HAP-1 (cell line): ENCODE data around the gene LRRC28.

Experiments used
- DNase-seq, 2 experiments: peaks; one replicate each; pipeline ENCODE4 v3.0.0-alpha.2; 2016 to 2020; ENCODE audit warnings: low spot score in 2 of 2
- H3K27me3 ChIP-seq: fragments of 250-450 bp; sonication (Bioruptor Pico); 2 replicates; pipeline ENCODE4 v1.5.1; 2020; ENCODE audit warnings: low read depth, mild to moderate bottlenecking, moderate library complexity
- H3K36me3 ChIP-seq: fragments of 250-450 bp; sonication (Bioruptor Pico); replicated peaks from 2 replicates; pipeline ENCODE4 v1.5.1; 2020; ENCODE audit warnings: mild to moderate bottlenecking
- H3K4me1 ChIP-seq: fragments of 250-450 bp; sonication (Bioruptor Pico); 2 replicates; pipeline ENCODE4 v1.5.1; 2020; ENCODE audit warnings: mild to moderate bottlenecking
- H3K4me3 ChIP-seq: fragments of 250-450 bp; sonication (Bioruptor Pico); 2 replicates; pipeline ENCODE4 v1.5.1; 2020; ENCODE audit warnings: mild to moderate bottlenecking, moderate library complexity
- H3K9me3 ChIP-seq: fragments of 250-450 bp; sonication (Bioruptor Pico); 2 replicates; pipeline ENCODE4 v1.5.1; 2020; ENCODE audit warnings: mild to moderate bottlenecking, moderate library complexity
- in situ Hi-C: fragments of 300-500 bp; cut with MboI; formaldehyde crosslinking; loops from 3 replicates; pipeline ENCODE4 v1.14.3; 2020; ENCODE audit warnings: low sequenced_read_pairs, inconsistent platforms, mixed read lengths

The LRRC28 gene

DNA sequence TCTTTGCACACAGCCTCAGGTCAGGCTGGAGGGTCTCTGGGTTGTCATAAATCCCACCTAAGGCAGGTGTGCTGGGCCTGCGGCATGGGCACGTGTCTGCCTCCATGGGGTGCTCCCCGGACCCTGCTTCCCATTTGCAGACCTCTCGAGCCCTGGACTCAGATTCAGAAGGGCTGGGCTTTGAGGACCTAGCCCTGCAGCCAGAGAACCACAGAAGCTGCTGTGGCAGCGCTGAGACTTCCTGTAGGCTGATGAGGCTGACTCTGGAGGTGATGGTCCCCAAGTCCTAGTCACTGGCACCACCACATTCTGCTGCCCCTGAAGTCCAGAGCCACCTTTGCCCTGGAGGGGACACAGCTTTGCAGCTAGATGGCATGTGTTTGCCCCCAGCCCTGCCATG lies 156.4 kb downstream of the LRRC28 start:
- Histone ChIP-seq H3K4me3 (no peak overlapping the region), H3K4me1 (no peaks in the 10 kb centered on the region), H3K36me3 (no peaks in the 10 kb centered on the region), H3K9me3 (no peaks in the 10 kb centered on the region), H3K27me3 (no peaks in the 10 kb centered on the region)
- DNase-seq, result no peak
- in situ Hi-C loops, result no loop called here

DNA sequence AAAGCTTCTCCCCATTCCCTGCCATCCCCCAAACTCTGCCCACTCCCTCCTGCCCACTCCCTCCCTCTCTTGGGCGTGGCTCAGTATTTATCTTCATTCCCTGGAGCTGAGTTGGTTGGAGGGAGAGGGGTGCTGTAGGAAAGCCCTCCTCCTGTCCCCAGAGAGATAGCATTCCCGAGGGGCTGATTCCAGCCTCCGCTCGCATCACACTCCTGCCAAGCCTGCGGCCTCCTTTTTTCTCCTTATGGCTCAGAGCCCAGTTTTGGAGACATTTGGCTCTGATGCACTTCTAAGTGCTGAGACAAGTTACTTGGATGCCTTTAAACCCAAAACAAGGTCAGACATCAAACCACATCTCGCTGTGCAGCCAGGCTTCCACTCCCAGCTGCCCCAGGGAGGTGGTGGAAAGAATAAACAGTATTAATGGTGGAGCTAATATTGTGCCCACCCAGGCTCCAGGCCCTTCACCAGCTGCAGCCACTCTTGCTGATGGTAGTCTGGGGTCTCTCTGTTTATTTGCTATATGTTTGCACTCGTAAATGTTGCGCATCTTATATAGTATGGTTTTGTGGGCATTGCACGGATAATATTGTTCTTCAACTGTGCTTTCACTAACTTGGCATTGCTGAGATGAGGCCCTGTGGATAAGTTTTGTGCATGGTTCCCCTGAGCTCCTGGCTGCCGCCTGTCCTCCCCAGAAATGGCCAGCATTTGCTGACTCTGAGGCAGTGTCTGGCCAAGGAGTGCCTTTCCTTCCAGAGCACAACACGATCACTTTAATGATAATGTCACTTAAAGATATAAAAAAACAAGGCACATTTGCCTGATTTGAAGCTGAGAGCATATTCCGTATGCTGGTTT lies 157.2 kb downstream of the LRRC28 start:
- Histone ChIP-seq H3K27me3 (no peaks in the 10 kb centered on the region), H3K36me3 (no peaks in the 10 kb centered on the region), H3K4me3 (no peak overlapping the region), H3K4me1 (no peaks in the 10 kb centered on the region), H3K9me3 (no peaks in the 10 kb centered on the region)
- no peak for DNase-seq
- in situ Hi-C loops, result no loop called here

DNA sequence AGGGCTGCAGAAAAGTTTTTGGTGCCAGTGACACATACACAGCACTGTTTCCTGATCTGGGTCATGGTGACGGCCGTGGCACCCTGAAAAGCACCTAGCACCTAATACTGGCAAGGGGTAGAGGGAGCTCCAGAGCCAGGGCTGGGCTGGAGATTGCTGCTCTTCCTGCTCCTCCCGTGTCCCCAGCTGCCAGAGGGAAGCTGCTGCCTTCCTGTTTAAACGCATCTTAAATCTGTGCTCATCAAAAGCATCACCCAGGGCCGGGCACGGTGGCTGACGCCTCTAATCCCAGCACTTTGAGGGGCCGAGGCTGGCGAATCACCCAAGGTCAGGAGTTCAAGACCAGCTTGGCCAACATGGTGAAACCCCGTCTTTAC lies 157.8 kb downstream of the LRRC28 start:
- no peak for DNase-seq
- in situ Hi-C loops, result no loop called here
- H3K4me1 ChIP-seq, result no peaks in the 10 kb centered on the region

DNA sequence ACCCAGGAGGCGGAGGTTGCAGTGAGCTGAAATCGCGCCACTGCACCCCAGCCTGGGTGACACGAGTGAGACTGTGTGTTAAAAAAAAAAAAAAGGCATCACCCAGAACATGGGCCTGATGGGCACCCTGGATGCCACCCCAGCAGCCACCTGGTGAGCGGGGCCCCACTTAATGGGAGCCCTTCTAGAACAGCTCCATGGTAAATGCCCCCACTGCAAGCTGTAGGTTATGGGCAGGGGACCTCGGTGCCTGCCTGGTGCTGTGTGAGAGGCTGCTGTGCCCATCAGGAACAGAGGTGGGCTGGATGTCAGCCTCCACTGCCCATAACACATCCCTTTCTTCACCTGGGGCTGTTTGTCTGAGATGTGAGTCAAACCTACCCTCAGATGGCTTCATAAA lies 158.3 kb downstream of the LRRC28 start:
- DNase-seq, result no peak
- no peaks in the 10 kb centered on the region for H3K4me1 ChIP-seq
- in situ Hi-C loops, result no loop called here

More for the DNA sequence above, 157.8 kb downstream of the LRRC28 start:
- Histone ChIP-seq H3K9me3 (no peaks in the 10 kb centered on the region), H3K27me3 (no peaks in the 10 kb centered on the region), H3K36me3 (no peaks in the 10 kb centered on the region), H3K4me3 (no peak overlapping the region)

DNA sequence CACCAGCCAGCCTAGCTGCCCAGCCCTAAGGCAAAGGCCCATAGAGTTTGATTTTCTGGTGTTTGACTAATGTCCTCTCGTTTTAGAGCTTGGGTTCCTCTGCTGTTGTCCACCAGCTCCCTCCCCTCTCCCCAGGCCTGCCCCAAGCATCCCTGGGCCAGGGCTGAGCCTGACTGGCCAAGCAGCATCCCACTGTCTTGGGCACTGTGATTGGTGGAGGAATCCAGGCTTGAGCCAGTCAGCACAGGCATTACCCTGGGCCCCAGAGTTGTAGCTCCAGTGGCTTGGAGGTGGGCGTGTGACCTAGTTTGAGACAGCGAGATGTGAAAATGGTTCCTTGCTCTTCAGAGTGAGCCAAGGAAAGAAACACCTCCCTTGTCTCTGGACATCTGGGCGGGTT lies 159.2 kb downstream of the LRRC28 start:
- DNase-seq, result no peak
- H3K27me3 ChIP-seq, result no peaks in the 10 kb centered on the region

More for the DNA sequence above, 158.3 kb downstream of the LRRC28 start:
- Histone ChIP-seq H3K9me3 (no peaks in the 10 kb centered on the region), H3K36me3 (no peaks in the 10 kb centered on the region), H3K4me3 (no peak overlapping the region), H3K27me3 (no peaks in the 10 kb centered on the region)

DNA sequence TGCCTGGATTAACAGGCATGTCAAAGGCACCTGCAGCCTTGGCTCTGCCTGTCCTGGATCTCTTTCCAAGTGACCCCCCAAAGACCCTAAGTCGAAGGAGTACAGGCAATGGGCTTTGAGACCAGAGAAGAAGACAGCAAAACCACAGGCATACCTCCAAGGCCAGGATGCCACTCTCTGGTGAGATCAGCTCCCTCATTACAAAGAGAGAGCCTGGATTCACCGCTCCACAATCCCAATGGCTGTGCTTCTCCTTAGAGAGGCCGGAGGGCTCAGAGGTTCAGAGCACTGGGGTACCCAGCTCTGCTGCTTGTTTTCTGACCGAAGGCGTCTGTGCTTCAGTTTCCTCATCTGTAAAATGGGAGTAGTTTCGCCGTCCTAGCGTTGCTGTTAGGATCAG lies 160.0 kb downstream of the LRRC28 start:
- no peaks in the 10 kb centered on the region for H3K4me1 ChIP-seq
- no peak for DNase-seq
- in situ Hi-C loops, result no loop called here
- H3K4me3 ChIP-seq, result no peak overlapping the region
- no peaks in the 10 kb centered on the region for H3K27me3 ChIP-seq
- no peaks in the 10 kb centered on the region for H3K9me3 ChIP-seq
- no peaks in the 10 kb centered on the region for H3K36me3 ChIP-seq

More for the DNA sequence above, 159.2 kb downstream of the LRRC28 start:
- H3K9me3 ChIP-seq, result no peaks in the 10 kb centered on the region
- in situ Hi-C loops, result no loop called here
- H3K4me3 ChIP-seq, result no peak overlapping the region
- H3K36me3 ChIP-seq, result no peaks in the 10 kb centered on the region
- H3K4me1 ChIP-seq, result no peaks in the 10 kb centered on the region

DNA sequence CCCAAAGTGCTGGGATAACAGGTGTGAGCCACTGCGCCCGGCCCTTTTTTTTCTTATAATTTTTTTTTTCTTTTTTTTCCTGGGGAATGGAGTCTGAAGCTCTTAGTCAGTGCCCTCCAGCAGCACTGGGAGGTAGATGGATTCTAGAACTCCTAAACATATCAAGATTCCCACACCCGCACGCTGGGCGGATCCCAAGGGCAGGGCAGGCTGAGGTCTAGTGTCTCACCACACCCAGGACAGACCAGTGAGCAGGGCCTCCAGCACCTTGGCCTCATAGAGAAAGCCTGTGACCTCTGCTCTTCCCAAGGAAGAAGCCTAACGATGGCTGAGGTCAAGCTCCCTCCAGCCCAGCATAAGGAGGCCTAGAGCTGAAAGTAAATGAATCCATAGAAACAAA lies 160.8 kb downstream of the LRRC28 start:
- no peaks in the 10 kb centered on the region for H3K4me1 ChIP-seq
- H3K4me3 ChIP-seq, result no peak overlapping the region
- in situ Hi-C loops, result no loop called here
- no peaks in the 10 kb centered on the region for H3K27me3 ChIP-seq
- no peaks in the 10 kb centered on the region for H3K9me3 ChIP-seq
- no peak for DNase-seq
- no peaks in the 10 kb centered on the region for H3K36me3 ChIP-seq

DNA sequence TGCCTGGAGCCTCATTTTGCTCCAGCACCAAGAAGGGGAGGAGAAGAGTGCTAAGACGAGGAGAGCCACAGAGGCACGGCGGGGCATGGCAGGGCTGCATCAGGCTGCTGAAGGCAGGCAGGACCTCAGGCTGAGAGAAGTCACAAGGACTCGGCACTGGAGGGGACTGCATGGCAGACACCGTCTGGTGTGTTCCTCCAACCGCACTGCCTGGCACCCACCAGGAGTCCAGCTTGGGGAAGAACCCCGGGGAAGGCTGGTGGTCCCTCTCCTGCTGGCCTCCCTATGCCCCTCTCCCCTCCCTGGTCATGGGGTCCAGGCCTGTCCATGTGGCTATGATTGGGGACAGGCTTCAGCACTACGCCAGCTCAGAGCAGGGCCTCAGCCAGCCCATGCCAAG lies 161.3 kb downstream of the LRRC28 start:
- Histone ChIP-seq H3K4me1 (no peaks in the 10 kb centered on the region), H3K4me3 (no peak overlapping the region), H3K9me3 (no peaks in the 10 kb centered on the region), H3K36me3 (no peaks in the 10 kb centered on the region), H3K27me3 (no peaks in the 10 kb centered on the region)
- in situ Hi-C loops, result no loop called here
- DNase-seq, result no peak

DNA sequence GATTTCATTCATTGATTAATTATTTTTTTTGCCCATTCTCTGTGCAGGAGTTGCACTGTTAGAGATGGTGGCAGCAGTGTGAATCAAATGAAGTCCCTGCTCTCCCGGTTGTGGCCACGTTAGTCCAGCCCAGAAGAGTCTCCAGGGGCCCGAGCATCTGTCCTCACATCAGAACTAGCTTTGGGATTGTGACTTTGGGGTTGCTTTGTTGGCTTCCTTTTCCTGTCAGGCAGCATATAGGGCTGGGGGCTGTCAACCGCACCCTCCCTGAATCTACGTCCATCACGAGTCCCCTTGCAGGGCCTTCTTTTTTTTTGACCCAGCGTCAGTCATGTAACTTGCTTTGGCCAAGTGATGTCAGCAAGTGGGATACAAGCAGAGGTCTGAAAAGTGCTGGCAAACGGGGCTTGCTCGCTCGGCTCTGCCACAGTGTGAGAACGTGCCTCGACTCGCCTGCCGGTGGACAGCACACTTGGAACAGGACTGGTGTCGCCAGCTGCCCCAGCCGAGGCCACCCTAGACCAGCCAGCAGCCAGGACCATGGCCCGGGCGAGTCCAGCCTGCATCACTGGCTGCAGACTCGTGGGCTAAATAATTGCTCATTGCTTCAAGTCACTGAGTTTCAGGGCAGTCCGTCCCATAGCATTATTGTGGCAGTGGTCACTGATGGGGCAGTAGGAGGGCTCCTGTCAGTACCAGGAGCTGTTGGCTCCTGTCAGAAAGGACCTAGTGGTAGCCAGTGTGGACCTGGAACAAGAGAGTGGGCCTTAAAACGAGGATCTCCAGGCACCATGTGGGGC lies 162.9 kb downstream of the LRRC28 start:
- peak in 1 of 2 experiments; percentile 3 for DNase-seq
- no peaks in the 10 kb centered on the region for H3K9me3 ChIP-seq
- H3K4me1 ChIP-seq, result no peaks in the 10 kb centered on the region
- H3K27me3 ChIP-seq, result no peaks in the 10 kb centered on the region
- no peak overlapping the region for H3K4me3 ChIP-seq
- in situ Hi-C loops, result no loop called here
- H3K36me3 ChIP-seq, result no peaks in the 10 kb centered on the region

DNA sequence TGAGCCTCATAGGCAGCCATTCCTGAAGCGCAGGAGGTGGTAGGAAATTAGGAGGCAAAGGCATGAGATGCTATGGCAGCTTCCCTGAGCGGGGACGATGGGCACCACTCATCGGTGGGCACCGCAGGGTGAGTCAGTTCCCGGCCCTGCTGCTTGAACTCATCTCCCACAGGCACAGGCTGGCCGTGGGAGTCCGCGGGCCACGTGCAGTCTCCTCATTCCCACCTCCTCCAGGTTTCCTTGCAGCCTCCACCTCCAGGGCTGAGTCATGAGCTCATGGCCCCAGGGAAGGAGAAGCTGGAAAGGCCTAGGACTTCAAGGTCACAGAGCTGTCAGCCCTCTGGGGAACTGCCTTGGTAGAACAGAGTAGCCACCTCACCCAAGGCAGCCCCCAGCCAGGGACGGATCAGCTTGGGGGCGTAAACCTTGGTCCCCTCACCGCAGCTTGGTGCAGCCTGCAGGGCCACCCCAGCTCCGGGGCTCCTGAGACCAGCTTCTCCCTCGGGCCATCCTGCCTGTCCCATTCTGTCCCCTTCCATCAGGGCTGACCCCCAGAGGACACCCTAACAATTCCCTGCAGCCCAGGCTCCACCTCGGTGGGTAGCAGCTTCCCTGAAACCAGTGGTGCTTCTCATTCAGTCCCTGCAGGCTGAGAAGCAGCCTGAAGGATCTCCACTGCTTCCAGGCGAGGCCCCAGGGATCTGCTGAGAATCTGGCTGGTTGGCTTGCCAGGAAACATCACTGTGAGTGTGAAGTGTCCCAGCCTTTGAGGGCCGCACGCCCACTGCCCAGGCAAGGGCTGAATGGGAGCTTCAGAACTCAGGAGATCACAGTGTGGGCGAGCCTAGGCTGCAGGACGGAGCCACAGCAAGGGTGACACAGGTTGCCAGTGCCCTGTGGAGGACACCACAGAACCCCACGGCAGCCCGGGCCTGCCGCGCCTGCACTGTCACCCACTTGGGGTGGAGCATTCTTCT lies 163.8 kb downstream of the LRRC28 start:
- in situ Hi-C loops, result no loop called here
- Histone ChIP-seq H3K36me3 (no peaks in the 10 kb centered on the region), H3K4me1 (no peaks in the 10 kb centered on the region), H3K4me3 (no peak overlapping the region), H3K9me3 (no peaks in the 10 kb centered on the region), H3K27me3 (no peaks in the 10 kb centered on the region)
- peak in 1 of 2 experiments; percentile 5 for DNase-seq

DNA sequence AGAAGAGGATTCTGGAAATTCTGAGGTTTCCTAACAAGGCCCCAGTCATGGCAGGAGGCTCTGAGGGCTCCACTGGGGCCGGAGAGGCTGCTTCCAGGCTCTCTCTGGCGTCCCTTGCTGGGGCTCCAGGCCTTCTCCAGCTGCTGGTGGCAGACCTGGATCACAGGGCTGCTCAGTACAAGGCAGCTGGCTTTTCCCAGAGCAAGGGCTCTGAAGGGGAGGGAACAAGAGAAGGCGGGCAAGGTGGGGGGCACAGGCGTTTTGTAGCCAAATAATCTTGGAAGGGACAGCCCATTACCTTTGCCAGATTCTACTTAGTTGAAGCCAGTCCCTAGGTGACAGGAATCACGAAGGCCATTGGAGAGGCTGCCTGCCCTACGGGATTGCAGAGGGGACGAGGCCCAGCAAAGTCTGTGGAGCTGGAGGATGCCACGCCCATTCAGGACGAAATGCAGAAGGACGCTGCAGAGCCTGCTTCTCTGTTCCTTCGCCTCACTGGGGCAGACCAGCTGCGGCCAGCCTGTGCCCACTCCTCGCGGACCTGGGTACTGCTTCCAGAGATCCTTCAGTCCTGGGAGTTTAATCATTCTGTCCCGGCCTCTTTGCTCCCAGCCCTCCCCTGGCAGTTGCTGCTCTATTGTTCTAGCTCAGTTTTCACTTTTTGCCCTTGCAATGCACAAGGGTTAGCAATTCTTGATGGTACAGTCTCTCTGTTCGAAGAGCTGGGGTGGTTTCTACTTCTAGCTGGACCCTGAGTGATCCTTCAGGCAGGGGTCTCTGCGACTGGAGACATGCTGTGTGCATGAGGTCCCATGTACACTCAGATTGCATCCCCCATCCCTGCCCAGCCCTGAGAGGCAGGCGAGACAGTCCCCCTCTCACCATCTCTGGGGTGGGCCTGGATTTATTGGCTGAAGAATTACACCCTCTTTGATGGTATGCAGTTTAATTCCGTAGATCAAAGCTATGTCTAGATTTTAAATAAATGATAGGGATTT lies 165.2 kb downstream of the LRRC28 start:
- H3K36me3 ChIP-seq, result no peaks in the 10 kb centered on the region
- no peaks in the 10 kb centered on the region; the same call in 1 of the 2 replicates for H3K27me3 ChIP-seq
- no peaks in the 10 kb centered on the region for H3K9me3 ChIP-seq
- DNase-seq, result peak in 1 of 2 experiments; percentile 5
- no peak overlapping the region for H3K4me3 ChIP-seq
- in situ Hi-C loops, result no loop called here
- H3K4me1 ChIP-seq, result peaks cover 6% of the 10 kb centered on the region

DNA sequence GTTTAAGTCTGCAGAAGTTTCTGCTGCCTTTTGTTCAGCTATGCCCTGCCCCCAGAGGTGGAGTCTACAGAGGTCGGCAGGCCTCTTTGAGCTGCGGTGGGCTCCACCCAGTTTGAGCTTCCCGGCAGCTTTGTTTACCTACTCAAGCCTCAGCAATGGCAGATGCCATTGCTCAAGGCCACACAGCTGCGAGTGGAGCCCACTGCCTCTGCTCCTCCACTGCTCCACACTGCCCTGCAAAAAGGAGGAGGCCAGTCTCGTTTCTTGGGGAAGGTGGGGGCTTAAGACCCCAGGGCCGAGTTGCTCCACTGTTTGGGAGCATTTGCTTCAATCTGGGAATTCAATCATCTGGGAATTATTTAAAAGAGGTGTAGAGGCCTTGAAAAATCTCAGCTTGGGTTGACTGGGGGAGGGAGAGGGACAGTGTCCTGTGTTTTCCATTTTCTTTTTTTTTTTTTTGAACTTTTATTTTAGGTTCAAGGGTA lies 169.9 kb downstream of the LRRC28 start:
- H3K9me3 ChIP-seq, result peaks cover 3% of the 10 kb centered on the region
- no peaks in the 10 kb centered on the region; the same call in 1 of the 2 replicates for H3K27me3 ChIP-seq
- DNase-seq, result peak in 1 of 2 experiments; percentile 71
- in situ Hi-C loops, result no loop called here
- no peaks in the 10 kb centered on the region for H3K36me3 ChIP-seq
- H3K4me3 ChIP-seq, result no peak overlapping the region
- H3K4me1 ChIP-seq, result peaks cover 6% of the 10 kb centered on the region
